ENCODE results near the gene ANKH. TPM values are rescaled to one million over a fixed set of nuclear protein-coding genes. Genes with fewer than 3 reads are reported as not detected.

Gene ANKH
- polyA plus RNA-seq, 1 donor (not counting 4 experiments of a cell fraction or from before 2014, with no cell fraction given): 13.8 TPM

- dilution Hi-C loops (cut with MboI; ENCODE audit: extremely low pct_ligation_motif_present, low sequenced_read_pairs): no loop called here
- DNase-seq (ENCODE audit: low read depth, low spot score) (no peak), FAIRE-seq (no peak)
- no peak overlapping the region for H2AFZ ChIP-seq (ENCODE audit: control insufficient read depth, low read length)
- peaks cover 4% of the 10 kb centered on the region for H3K9me1 ChIP-seq (ENCODE audit: control insufficient read depth, extremely low read depth, insufficient read depth, low read length)
- no peak overlapping the region for H3K27ac ChIP-seq (ENCODE audit: control insufficient read depth, insufficient read depth, low read length)
- H3K4me1 ChIP-seq (ENCODE audit: control insufficient read depth, extremely low read depth, insufficient read depth, low read length): peaks cover 30% of the 10 kb centered on the region
- no peak overlapping the region for H3K9ac ChIP-seq (ENCODE audit: control insufficient read depth, extremely low read depth, insufficient read depth, low read length)
- no peak for TF ChIP-seq CTCF (optimal IDR thresholded peaks at IDR 0.05 in 1 of 3, IDR thresholded peaks at IDR 0.05 in 1 of 3, conservative IDR thresholded peaks at IDR 0.05 in 1 of 3; ENCODE audit: extremely low read depth in 1 of 3, insufficient read depth in 2 of 3, low read length in 3 of 3)
- no peak for TF ChIP-seq EZH2 (IDR thresholded peaks at IDR 0.05; ENCODE audit: low read length)
- H4K20me1 ChIP-seq (ENCODE audit: control insufficient read depth, extremely low read depth, insufficient read depth, low read length): no peaks in the 10 kb centered on the region
- H3K4me3 ChIP-seq (ENCODE audit: control insufficient read depth in 2 of 3, extremely low read depth in 1 of 3, insufficient read depth in 2 of 3, low read depth in 1 of 3, low read length in 3 of 3): no peak overlapping the region
- no peaks in the 10 kb centered on the region for H3K27me3 ChIP-seq (ENCODE audit: control insufficient read depth, extremely low read depth, insufficient read depth, low read length)
- H3K9me3 ChIP-seq (ENCODE audit: control insufficient read depth, low read depth, low read length): no peaks in the 10 kb centered on the region
- no peaks in the 10 kb centered on the region for H3K79me2 ChIP-seq (ENCODE audit: control insufficient read depth, insufficient read depth, low read length)
- no peaks in the 10 kb centered on the region for H3K36me3 ChIP-seq (ENCODE audit: control insufficient read depth in 2 of 2, extremely low read depth in 1 of 2, insufficient read depth in 2 of 2, low read length in 2 of 2)
- no peak overlapping the region for H3K4me2 ChIP-seq (ENCODE audit: control insufficient read depth, extremely low read depth, insufficient read depth, low read depth, low read length)
Measured at GRCh38 chr5:14813747-14814146, 57.8 kb downstream of the ANKH start.

GRCh38 chr5:14812166-14812565, 59.4 kb downstream of the ANKH start:
- Histone ChIP-seq H3K9me1 (ENCODE audit: control insufficient read depth, extremely low read depth, insufficient read depth, low read length) (peaks cover 4% of the 10 kb centered on the region), H3K27me3 (ENCODE audit: control insufficient read depth, extremely low read depth, insufficient read depth, low read length) (no peaks in the 10 kb centered on the region), H3K27ac (ENCODE audit: control insufficient read depth, insufficient read depth, low read length) (no peak overlapping the region), H3K4me3 (ENCODE audit: control insufficient read depth in 2 of 3, extremely low read depth in 1 of 3, insufficient read depth in 2 of 3, low read depth in 1 of 3, low read length in 3 of 3) (no peak overlapping the region), H3K36me3 (ENCODE audit: control insufficient read depth in 2 of 2, extremely low read depth in 1 of 2, insufficient read depth in 2 of 2, low read length in 2 of 2) (no peaks in the 10 kb centered on the region), H3K9ac (ENCODE audit: control insufficient read depth, extremely low read depth, insufficient read depth, low read length) (no peak overlapping the region), H3K4me1 (ENCODE audit: control insufficient read depth, extremely low read depth, insufficient read depth, low read length) (peaks cover 27% of the 10 kb centered on the region), H4K20me1 (ENCODE audit: control insufficient read depth, extremely low read depth, insufficient read depth, low read length) (no peaks in the 10 kb centered on the region), H3K4me2 (ENCODE audit: control insufficient read depth, extremely low read depth, insufficient read depth, low read depth, low read length) (no peak overlapping the region), H3K79me2 (ENCODE audit: control insufficient read depth, insufficient read depth, low read length) (no peaks in the 10 kb centered on the region), H3K9me3 (ENCODE audit: control insufficient read depth, low read depth, low read length) (no peaks in the 10 kb centered on the region), H2AFZ (ENCODE audit: control insufficient read depth, low read length) (no peak overlapping the region)
- DNase-seq (ENCODE audit: low read depth, low spot score) (no peak), FAIRE-seq (no peak)
- TF ChIP-seq CTCF (optimal IDR thresholded peaks at IDR 0.05 in 1 of 3, IDR thresholded peaks at IDR 0.05 in 1 of 3, conservative IDR thresholded peaks at IDR 0.05 in 1 of 3; ENCODE audit: extremely low read depth in 1 of 3, insufficient read depth in 2 of 3, low read length in 3 of 3): no peak
- no peak for TF ChIP-seq EZH2 (IDR thresholded peaks at IDR 0.05; ENCODE audit: low read length)
- dilution Hi-C loops (cut with MboI; ENCODE audit: extremely low pct_ligation_motif_present, low sequenced_read_pairs): no loop called here
